Activated naive CD8-positive, alpha-beta T cell treated with anti-CD3 and anti-CD28 coated beads, Interleukin-2, amount 50 U/mL, for 24 hours (primary cell): Measurements from ENCODE around the gene MPL.

Source experiments
- ATAC-seq: fragments of 150-1000 bp; cut with Tn5 transposase; one replicate; pipeline ENCODE4 v1.10.0; 2021
- DNase-seq: peaks from one replicate; pipeline ENCODE4 v3.0.0; 2021
- H3K27ac Mint-ChIP-seq: one replicate; pipeline ENCODE4 v1.8.0; 2021; ENCODE audit warnings: mild to moderate bottlenecking, mixed read lengths
- H3K27me3 Mint-ChIP-seq: one replicate; pipeline ENCODE4 v1.8.0; 2021; ENCODE audit warnings: mixed read lengths
- H3K36me3 Mint-ChIP-seq: one replicate; pipeline ENCODE4 v1.8.0; 2021; ENCODE audit warnings: low read depth, mixed read lengths
- H3K4me1 Mint-ChIP-seq: one replicate; pipeline ENCODE4 v1.8.0; 2021; ENCODE audit warnings: mixed read lengths
- H3K4me3 Mint-ChIP-seq: one replicate; pipeline ENCODE4 v1.8.0; 2021; ENCODE audit warnings: mild to moderate bottlenecking, moderate library complexity, mixed read lengths
- H3K9me3 Mint-ChIP-seq: one replicate; pipeline ENCODE4 v1.8.0; 2021; ENCODE audit warnings: mixed read lengths

MPL gene

DNA sequence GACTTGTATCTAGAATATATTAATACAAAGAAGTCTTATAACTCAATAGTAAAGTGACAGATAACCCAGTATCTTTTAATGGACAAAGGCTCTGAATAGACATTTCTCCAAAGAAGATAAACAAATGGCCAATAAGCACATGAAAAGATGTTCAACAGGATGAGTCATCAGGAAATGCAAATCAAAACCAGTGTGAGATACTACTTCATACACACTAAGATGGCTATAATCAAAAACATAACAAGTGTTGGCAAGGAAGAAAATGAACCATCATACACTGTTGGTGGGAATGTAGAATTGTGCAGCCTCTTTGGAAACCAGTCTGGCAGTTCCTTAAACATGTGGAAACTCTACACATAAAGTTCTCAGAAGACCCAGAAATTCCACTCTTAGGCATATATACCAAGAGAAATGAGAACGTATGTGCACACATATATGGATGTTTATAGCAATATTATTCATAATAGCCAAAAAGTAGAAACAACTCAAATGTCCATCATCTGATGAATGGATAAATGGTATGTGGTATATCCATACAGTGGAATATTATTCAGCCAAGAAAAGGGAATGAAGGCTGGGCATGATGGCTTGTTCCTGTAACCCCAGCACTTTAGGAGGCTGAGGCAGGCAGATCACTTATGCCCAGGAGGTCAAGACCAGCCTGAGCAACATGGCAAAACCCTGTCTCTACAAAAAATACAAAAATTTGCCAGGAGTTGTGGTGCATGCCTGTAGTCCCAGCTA lies 9.9 kb upstream of the MPL start:
- Mint-ChIP-seq H3K4me1 (peaks cover 21% of the 10 kb centered on the region), H3K4me3 (no peak overlapping the region), H3K9me3 (peaks cover 24% of the 10 kb centered on the region), H3K36me3 (peaks cover 8% of the 10 kb centered on the region), H3K27me3 (no peaks in the 10 kb centered on the region), H3K27ac (no peak overlapping the region)
- ATAC-seq (no peak), DNase-seq (no peak)

DNA sequence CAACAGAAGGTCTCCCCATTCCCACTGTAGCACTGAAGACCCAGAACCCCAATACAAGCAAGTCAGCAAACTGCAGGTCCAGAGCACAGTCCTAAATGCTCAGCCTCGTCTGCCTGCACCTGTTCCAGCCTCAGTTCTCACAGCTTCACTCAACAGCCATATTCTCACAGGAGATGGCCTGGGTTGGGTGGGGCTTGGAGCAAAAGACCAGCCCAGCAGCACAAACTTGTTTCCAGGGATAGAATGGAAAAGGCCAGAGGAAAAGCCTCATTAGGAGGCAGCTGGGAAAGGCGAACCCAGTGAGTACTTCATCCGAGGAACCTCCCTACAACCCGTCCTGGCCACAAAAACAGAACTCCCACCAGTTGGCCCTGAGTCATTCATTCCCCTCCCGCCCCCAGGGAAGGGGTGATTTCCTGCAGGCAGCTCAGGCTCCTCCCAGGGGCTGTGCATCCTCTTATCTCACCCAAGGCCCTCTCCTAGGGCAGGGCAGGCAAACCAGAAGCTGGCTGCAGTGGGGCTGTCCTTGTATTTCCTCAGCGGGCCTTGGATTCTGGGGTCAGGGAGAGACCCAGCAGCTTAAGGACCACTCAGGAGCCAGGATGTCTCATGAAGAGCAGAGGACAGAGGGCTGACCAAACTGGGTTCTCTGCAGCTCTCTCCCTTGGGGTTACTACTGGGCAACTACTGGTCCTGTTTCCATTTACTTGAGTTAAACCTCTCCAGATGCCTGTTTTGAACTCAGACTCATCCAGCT lies 7.4 kb upstream of the MPL start:
- peak; percentile 99 for ATAC-seq
- peaks cover 20% of the 10 kb centered on the region for H3K9me3 Mint-ChIP-seq
- peak overlapping the region; percentile 53 for H3K27ac Mint-ChIP-seq
- H3K4me3 Mint-ChIP-seq = no peak overlapping the region
- H3K4me1 Mint-ChIP-seq = peaks cover 18% of the 10 kb centered on the region
- H3K27me3 Mint-ChIP-seq = no peaks in the 10 kb centered on the region
- DNase-seq = peak; percentile 78
- H3K36me3 Mint-ChIP-seq = peaks cover 4% of the 10 kb centered on the region

DNA sequence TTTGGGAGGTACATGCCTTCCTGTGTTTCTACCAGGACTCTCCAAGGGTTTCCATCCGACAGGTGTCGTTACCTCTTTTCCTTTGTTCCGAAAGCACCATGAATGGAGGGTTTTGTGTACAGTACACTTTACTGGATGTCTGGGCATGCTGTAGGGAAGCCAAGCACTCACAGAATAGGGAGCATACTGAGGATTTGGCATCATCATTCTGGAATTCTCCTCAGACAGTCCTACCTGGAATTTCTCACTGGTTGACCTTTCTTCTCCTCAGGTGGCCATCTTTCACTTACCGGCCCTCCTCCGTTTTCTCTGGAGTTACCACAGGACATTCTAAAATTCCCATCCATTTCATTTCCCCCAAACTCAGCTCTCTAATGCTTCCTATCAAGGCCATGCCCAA lies 5.9 kb upstream of the MPL start:
- Mint-ChIP-seq H3K36me3 (peaks cover 3% of the 10 kb centered on the region), H3K9me3 (peaks cover 13% of the 10 kb centered on the region), H3K4me3 (no peak overlapping the region), H3K4me1 (peaks cover 18% of the 10 kb centered on the region), H3K27ac (no peak overlapping the region), H3K27me3 (no peaks in the 10 kb centered on the region)
- DNase-seq (no peak), ATAC-seq (no peak)

DNA sequence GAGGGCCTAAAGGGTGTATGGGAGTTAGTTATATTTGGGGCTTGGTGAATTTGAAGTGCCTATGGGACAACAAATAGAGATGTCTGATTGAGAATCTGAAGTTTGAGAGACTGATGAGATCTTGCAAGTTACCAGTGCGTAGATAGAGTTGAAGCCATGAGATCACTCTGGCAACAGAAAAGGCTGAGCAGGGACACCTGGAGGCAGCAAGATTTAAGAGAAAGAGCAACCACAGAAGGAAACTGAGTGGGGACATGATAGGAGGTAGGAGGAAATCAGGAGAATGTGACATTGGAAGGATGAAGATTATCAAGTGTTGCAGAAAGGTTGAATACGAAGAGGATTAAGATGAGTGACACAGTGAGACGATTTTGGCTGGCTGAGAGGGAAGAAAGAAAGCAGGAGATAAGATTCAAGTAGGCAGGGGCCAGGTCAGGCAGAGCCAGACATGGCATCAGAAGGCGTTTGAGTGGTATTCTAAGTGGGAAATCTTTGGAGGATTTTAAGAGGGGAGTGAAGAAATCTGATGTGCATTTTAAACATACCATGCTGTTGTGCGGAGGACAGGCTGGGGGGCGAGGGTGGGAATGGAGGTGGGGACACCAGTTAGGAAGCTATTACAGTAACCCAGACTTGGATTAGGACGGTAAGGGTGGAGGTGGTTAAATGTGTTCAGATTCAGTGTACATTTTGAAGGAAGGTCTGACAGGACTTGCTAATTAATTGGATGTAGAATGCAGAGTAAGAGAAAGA lies 3.0 kb upstream of the MPL start:
- H3K9me3 Mint-ChIP-seq = no peaks in the 10 kb centered on the region
- DNase-seq = no peak
- peaks cover 12% of the 10 kb centered on the region for H3K4me1 Mint-ChIP-seq
- ATAC-seq = no peak
- H3K4me3 Mint-ChIP-seq = no peak overlapping the region
- no peaks in the 10 kb centered on the region for H3K36me3 Mint-ChIP-seq
- H3K27ac Mint-ChIP-seq = no peak overlapping the region
- no peaks in the 10 kb centered on the region for H3K27me3 Mint-ChIP-seq

DNA sequence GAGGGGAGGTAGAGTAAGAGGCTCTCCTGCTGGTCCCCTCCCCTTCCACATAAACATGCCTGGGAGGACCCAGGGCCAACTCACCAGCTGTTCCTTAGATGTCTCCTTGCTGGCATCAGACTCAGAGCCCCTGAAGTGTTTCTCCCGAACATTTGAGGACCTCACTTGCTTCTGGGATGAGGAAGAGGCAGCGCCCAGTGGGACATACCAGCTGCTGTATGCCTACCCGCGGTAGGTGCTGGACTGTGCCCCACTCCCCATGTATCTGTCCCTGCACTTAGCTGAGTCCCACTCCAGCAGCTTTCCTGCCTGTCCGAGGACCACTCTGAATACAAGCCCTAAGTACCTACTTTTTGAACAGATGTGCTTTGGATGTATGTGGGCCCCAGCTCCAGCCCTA lies 383 bp downstream of the MPL start:
- ATAC-seq (no peak), DNase-seq (no peak)
- no peak overlapping the region for H3K4me3 Mint-ChIP-seq
- no peaks in the 10 kb centered on the region for H3K9me3 Mint-ChIP-seq
- no peak overlapping the region for H3K27ac Mint-ChIP-seq
- no peaks in the 10 kb centered on the region for H3K36me3 Mint-ChIP-seq
- no peaks in the 10 kb centered on the region for H3K4me1 Mint-ChIP-seq
- H3K27me3 Mint-ChIP-seq = no peaks in the 10 kb centered on the region

DNA sequence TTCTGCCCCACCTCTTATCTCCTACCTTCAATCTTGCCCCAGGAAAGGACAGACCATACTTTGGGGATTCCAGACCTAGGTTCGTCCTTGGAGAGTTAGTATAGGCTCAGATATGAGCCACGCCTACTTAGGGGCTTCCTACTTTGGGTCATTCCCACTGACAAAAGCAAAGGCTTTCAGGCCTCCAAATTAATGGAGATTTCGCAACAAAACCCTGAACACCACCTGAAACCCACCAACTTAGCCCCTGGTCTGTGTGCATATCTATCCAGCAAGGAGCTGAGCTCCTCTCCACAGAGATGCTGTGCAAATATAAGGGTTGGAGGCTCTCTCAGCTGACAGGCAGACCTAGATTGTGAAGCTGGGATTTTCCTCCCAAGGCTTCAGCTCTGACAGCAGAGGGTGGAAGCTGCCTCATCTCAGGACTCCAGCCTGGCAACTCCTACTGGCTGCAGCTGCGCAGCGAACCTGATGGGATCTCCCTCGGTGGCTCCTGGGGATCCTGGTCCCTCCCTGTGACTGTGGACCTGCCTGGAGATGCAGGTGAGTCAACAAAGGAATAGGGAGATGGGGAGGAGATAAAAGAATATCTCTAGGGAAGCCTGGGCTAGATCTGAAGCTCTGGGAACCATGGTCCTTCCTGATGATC lies 2.1 kb downstream of the MPL start:
- H3K9me3 Mint-ChIP-seq = no peaks in the 10 kb centered on the region
- H3K4me3 Mint-ChIP-seq = no peak overlapping the region
- H3K27ac Mint-ChIP-seq = no peak overlapping the region
- peaks cover 9% of the 10 kb centered on the region for H3K4me1 Mint-ChIP-seq
- no peak for ATAC-seq
- H3K27me3 Mint-ChIP-seq = no peaks in the 10 kb centered on the region
- DNase-seq = no peak
- no peaks in the 10 kb centered on the region for H3K36me3 Mint-ChIP-seq

DNA sequence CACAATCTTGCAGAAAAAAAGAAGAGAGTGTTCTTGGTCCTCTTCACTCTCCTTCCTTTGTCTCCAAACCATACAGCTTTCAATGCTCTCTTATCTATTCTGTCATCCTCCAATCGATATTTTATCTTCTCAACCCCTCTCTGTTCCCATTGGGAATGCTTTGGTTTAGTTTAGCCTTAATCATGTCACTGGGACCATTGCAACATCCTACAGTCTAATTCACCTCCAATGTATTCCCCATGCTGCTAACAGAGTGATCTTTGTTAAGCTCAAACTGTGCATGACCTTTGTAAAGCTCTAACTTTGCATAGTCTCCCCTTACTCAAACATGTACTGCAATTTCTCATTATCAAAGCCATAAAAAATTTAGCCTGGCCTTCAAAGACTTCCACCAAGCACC lies 2.9 kb downstream of the MPL start:
- DNase-seq (no peak), ATAC-seq (no peak)
- H3K4me3 Mint-ChIP-seq = no peak overlapping the region
- no peaks in the 10 kb centered on the region for H3K9me3 Mint-ChIP-seq
- H3K4me1 Mint-ChIP-seq = peaks cover 14% of the 10 kb centered on the region
- H3K27me3 Mint-ChIP-seq = no peaks in the 10 kb centered on the region
- H3K36me3 Mint-ChIP-seq = no peaks in the 10 kb centered on the region
- H3K27ac Mint-ChIP-seq = no peak overlapping the region

DNA sequence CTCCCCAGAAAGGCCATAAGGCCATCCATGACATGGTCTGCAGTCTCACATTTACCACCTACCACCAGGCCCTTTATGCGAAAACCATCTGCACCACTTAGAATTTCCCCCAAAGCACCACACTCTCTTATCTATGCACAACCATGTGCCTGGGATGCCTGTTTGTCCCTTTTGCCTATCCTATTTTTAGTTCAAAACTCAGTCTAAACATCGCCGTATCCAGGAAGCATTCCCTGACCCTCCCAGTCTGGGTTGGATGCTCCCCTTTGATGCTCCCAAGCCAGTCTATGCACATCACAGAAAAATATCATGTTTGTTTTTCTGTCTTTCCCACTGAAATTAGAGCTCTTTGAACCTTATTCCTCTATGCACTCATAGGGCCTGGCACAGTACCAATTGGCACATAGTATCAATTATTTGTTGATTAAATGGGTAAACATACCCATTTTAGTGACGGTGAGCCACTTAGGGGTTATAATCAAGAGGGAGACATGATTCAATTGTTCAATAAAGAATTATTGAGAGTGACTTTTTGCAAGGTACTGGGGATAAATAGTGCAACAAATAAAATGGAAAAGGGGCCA lies 6.7 kb downstream of the MPL start:
- Mint-ChIP-seq H3K9me3 (no peaks in the 10 kb centered on the region), H3K4me3 (no peak overlapping the region), H3K36me3 (no peaks in the 10 kb centered on the region), H3K4me1 (peaks cover 16% of the 10 kb centered on the region), H3K27me3 (no peaks in the 10 kb centered on the region), H3K27ac (no peak overlapping the region)
- no peak for DNase-seq
- no peak for ATAC-seq

DNA sequence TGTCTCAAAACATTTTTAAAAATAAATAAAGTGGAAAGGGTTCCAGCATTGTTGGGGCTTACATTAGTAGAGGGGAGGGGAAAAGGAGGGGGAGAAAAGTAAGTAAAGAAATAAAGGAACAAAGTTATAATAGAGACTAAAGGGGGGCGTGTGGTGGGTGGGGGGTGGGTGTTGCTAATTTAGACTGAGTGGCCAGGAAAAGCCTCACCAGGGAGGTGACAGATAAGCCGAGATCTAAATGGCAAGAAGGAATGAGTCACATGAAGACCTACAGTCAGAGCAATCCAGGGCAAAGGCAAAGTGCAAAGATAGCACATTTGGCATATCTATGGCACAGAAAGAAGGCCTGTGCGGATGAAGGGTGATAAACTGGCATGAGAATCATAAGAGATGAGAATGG lies 7.5 kb downstream of the MPL start:
- Mint-ChIP-seq H3K4me1 (peaks cover 21% of the 10 kb centered on the region), H3K4me3 (no peak overlapping the region), H3K27ac (peak overlapping the region; percentile 30), H3K27me3 (no peaks in the 10 kb centered on the region), H3K36me3 (no peaks in the 10 kb centered on the region), H3K9me3 (no peaks in the 10 kb centered on the region)
- no peak for DNase-seq
- peak; percentile 61 for ATAC-seq

DNA sequence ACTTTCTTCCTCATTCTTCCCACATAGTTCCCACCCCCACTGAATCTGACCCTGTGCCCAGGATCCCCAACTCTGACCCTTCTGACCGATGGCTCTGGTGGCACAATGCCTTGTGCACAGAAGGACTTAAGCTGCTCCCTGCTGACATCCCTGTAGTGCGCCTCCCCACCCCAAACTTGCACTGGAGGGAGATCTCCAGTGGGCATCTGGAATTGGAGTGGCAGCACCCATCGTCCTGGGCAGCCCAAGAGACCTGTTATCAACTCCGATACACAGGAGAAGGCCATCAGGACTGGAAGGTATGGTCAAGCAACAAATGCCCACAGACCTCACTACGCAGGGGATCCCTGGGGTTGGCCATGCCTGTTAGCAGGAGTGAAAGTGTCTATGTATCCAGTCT lies 9.0 kb downstream of the MPL start:
- Mint-ChIP-seq H3K27me3 (no peaks in the 10 kb centered on the region), H3K27ac (no peak overlapping the region), H3K4me3 (no peak overlapping the region), H3K36me3 (no peaks in the 10 kb centered on the region), H3K9me3 (no peaks in the 10 kb centered on the region), H3K4me1 (peaks cover 21% of the 10 kb centered on the region)
- no peak for DNase-seq
- ATAC-seq = no peak

DNA sequence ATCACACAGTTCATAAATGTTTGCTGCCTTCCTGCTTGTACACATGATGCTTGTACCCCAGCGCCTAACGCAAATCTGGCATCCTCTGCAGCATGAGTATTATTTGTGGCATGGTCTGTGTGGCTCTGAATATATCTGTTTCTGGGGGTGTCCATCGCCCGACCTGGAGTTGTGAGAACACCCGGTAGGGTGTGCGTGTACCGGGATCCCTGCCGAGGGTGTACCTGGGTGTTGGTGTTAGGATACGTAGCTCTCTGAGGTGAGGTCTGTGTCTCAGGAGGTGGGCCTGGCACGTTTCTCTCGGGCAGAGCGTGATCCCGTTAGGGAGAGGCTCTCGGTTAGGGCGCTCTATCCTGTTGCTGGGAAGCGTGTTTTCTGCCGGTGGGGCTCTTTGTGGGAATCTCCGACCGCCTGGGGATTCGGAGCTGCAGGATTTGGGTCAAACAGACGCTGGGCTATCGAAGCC lies 10.8 kb downstream of the MPL start:
- peaks cover 21% of the 10 kb centered on the region for H3K4me1 Mint-ChIP-seq
- DNase-seq = no peak
- no peaks in the 10 kb centered on the region for H3K27me3 Mint-ChIP-seq
- ATAC-seq = no peak
- no peaks in the 10 kb centered on the region for H3K9me3 Mint-ChIP-seq
- no peak overlapping the region for H3K4me3 Mint-ChIP-seq
- no peak overlapping the region for H3K27ac Mint-ChIP-seq
- no peaks in the 10 kb centered on the region for H3K36me3 Mint-ChIP-seq

DNA sequence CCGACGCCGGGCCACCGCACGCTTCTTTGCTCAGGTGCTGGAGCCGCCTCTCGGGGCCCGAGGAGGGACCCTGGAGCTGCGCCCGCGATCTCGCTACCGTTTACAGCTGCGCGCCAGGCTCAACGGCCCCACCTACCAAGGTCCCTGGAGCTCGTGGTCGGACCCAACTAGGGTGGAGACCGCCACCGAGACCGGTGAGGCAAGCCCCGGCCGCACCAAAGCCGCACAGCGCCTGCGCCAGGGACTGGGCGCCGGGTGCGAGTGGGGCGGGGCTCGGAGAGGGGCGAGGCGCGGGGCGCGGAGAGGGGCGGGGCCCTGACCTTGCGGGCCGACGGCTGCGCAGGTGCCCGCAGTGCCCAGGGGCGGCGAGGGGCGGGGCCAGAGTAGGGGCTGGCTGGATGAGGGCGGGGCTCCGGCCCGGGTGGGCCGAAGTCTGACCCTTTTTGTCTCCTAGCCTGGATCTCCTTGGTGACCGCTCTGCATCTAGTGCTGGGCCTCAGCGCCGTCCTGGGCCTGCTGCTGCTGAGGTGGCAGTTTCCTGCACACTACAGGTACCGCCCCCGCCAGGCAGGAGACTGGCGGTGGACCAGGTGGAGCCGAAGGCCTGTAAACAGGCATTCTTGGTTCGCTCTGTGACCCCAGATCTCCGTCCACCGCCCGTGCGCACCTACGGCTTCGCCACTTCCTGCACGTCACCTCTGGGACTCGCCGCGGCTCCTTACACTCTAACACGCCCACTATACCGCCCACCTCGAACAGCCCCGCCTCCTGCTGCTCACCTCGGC lies 11.4 kb downstream of the MPL start:
- Mint-ChIP-seq H3K4me1 (peaks cover 18% of the 10 kb centered on the region), H3K4me3 (peak overlapping the region; percentile 53)
- peak; percentile 60 for ATAC-seq

DNA sequence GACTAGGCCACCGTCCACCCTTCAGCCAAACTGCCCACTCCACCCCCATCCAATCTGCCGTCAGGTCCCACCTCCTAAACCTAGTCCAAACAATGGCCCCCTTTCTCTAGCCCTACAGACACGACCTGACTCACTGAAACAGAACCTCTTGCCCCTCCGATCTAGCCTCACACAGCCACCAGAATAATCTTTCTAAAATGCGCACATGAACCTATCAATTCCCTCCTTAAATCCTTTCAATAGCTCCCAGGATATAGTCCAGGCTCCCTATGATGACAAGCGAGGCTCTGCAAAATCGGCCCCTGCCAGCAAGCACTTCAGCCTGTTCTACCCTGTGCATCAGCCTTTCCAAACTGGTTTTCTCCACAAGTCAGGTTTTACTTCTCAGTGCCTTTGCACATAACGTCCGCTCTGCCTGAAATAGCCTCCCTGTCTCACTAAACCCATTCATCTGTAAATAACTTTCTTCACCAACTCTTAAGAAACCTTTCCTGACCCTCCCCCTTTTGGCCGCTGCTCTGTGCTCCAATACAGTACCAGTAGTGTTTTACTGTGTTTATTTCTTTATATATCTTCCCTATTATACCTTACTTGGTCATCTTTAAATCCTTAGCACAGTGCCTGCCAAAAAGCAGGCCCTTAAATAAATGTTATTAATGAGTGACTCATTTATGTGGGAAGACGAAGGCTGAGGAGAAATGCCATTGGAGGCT lies 12.1 kb downstream of the MPL start:
- no peak for ATAC-seq
- Mint-ChIP-seq H3K4me1 (peaks cover 12% of the 10 kb centered on the region), H3K9me3 (no peaks in the 10 kb centered on the region), H3K36me3 (no peaks in the 10 kb centered on the region), H3K27me3 (no peaks in the 10 kb centered on the region), H3K27ac (peak overlapping the region; percentile 57), H3K4me3 (peak overlapping the region; percentile 53)
- no peak for DNase-seq

More for the DNA sequence above, 11.4 kb downstream of the MPL start:
- H3K27ac Mint-ChIP-seq = peak overlapping the region; percentile 57
- H3K27me3 Mint-ChIP-seq = no peaks in the 10 kb centered on the region
- H3K36me3 Mint-ChIP-seq = no peaks in the 10 kb centered on the region
- no peaks in the 10 kb centered on the region for H3K9me3 Mint-ChIP-seq
- peak; percentile 48 for DNase-seq
